CD14-positive monocyte (primary cell): ENCODE data around the gene SCN4A. TPM values are rescaled to one million over a fixed set of nuclear protein-coding genes. Genes with fewer than 3 reads are reported as not detected.

ENCODE experiments used
- DNase-seq, 3 donors: peaks; one replicate each; pipeline ENCODE4 v3.0.0-alpha.2; 2011 to 2022
- H2AFZ ChIP-seq: 2 replicates; pipeline ENCODE4 v1.6.0; 2012; ENCODE audit warnings: mild to moderate bottlenecking, low read depth, low read length, inconsistent platforms; ENCODE audit not compliant: insufficient read depth, poor library complexity, severe bottlenecking
- H3K27ac ChIP-seq, 2 donors: 1 replicate in 1 of 2; 2 replicates in 1 of 2; pipeline ENCODE4 v1.5.1; 2012 to 2013; ENCODE audit warnings: low read length in 2 of 2, control low read depth in 1 of 2, inconsistent platforms in 1 of 2, low read depth in 1 of 2, mild to moderate bottlenecking in 1 of 2
- H3K27me3 ChIP-seq, 2 donors: one replicate each; pipeline versions ENCODE4 v1.6.0 to v1.6.1; 2011 to 2013; ENCODE audit warnings: low read length in 2 of 2; ENCODE audit not compliant: control insufficient read depth in 2 of 2, insufficient read depth in 2 of 2
- H3K36me3 ChIP-seq, 2 donors: replicated peaks in 1 of 2; 1 replicate in 1 of 2; 2 replicates in 1 of 2; pipeline versions ENCODE4 v1.5.1 to v1.6.1; 2012 to 2013; ENCODE audit warnings: low read length in 2 of 2, control low read depth in 1 of 2, inconsistent platforms in 1 of 2, mild to moderate bottlenecking in 1 of 2; ENCODE audit not compliant: insufficient read depth in 2 of 2, control insufficient read depth in 1 of 2
- H3K4me1 ChIP-seq, 2 donors: 1 replicate in 1 of 2; 2 replicates in 1 of 2; pipeline versions ENCODE4 v1.5.1 to v1.6.1; 2012 to 2013; ENCODE audit warnings: low read length in 2 of 2, control low read depth in 1 of 2, inconsistent platforms in 1 of 2, mild to moderate bottlenecking in 1 of 2, moderate library complexity in 1 of 2; ENCODE audit not compliant: insufficient read depth in 2 of 2, control insufficient read depth in 1 of 2
- H3K4me2 ChIP-seq: replicated peaks from 2 replicates; pipeline ENCODE3; 2012; ENCODE audit warnings: low read length, moderate library complexity, mild to moderate bottlenecking; ENCODE audit not compliant: poor library complexity, severe bottlenecking; ENCODE audit errors: extremely low read depth
- H3K4me3 ChIP-seq, 3 experiments: fragments of 200-600 bp in 1 of 3; sonication (generic) in 1 of 3; replicated peaks in 1 of 3; 1 replicate in 2 of 3; 2 replicates in 1 of 3; pipeline ENCODE4 v1.5.1; 2011 to 2013; ENCODE audit warnings: low read length in 3 of 3, mild to moderate bottlenecking in 3 of 3, control low read depth in 2 of 3, low read depth in 2 of 3, inconsistent platforms in 1 of 3, moderate library complexity in 1 of 3
- H3K79me2 ChIP-seq: 2 replicates; pipeline ENCODE4 v1.6.0; 2012; ENCODE audit warnings: mild to moderate bottlenecking, control low read depth, inconsistent platforms, low read length, moderate library complexity; ENCODE audit not compliant: insufficient read depth
- H3K9ac ChIP-seq: 2 replicates; pipeline ENCODE4 v1.6.0; 2017; ENCODE audit warnings: low read length, mild to moderate bottlenecking; ENCODE audit not compliant: insufficient read depth, poor library complexity, severe bottlenecking
- H3K9me3 ChIP-seq, 2 donors: replicated peaks in 1 of 2; 1 replicate in 1 of 2; 2 replicates in 1 of 2; pipeline versions ENCODE4 v1.5.1 to v1.6.1; 2012 to 2013; ENCODE audit warnings: low read length in 2 of 2, control low read depth in 1 of 2; ENCODE audit not compliant: control insufficient read depth in 1 of 2, insufficient read depth in 1 of 2
- H4K20me1 ChIP-seq: 2 replicates; pipeline ENCODE4 v1.6.0; 2012; ENCODE audit warnings: mild to moderate bottlenecking, low read length, control low read depth, moderate library complexity; ENCODE audit not compliant: insufficient read depth
- H3K27ac Mint-ChIP-seq, 7 donors: one replicate each; pipeline ENCODE4 v1.8.0; 2020; ENCODE audit warnings: mild to moderate bottlenecking in 7 of 7, mixed read lengths in 7 of 7, moderate library complexity in 6 of 7, inconsistent platforms in 2 of 7
- H3K27me3 Mint-ChIP-seq, 3 donors: one replicate each; pipeline ENCODE4 v1.8.0; 2021 to 2022; ENCODE audit warnings: low read depth in 3 of 3, mild to moderate bottlenecking in 3 of 3, mixed read lengths in 3 of 3, moderate library complexity in 3 of 3, inconsistent platforms in 1 of 3
- H3K36me3 Mint-ChIP-seq, 2 donors: one replicate each; pipeline ENCODE4 v1.8.0; 2020; ENCODE audit warnings: mixed read lengths in 2 of 2, inconsistent platforms in 1 of 2, mild to moderate bottlenecking in 1 of 2
- H3K4me1 Mint-ChIP-seq: one replicate; pipeline ENCODE4 v1.8.0; 2020; ENCODE audit warnings: mild to moderate bottlenecking, mixed read lengths
- H3K4me3 Mint-ChIP-seq, 2 donors: one replicate each; pipeline ENCODE4 v1.8.0; 2020; ENCODE audit warnings: mild to moderate bottlenecking in 2 of 2, mixed read lengths in 2 of 2, moderate library complexity in 1 of 2
- H3K9me3 Mint-ChIP-seq, 7 donors: one replicate each; pipeline ENCODE4 v1.8.0; 2020 to 2022; ENCODE audit warnings: mixed read lengths in 7 of 7, mild to moderate bottlenecking in 6 of 7, moderate library complexity in 6 of 7, inconsistent platforms in 2 of 7
- WGBS: methylation state at CpG from one replicate; pipeline ENCODE4 v1.1.5; 2013; ENCODE audit warnings: missing lambda C conversion rate; ENCODE audit not compliant: insufficient coverage; 5-methylcytosine and 5-hydroxymethylcytosine counted together
- intact Hi-C, 2 donors: fragments of 100-400 bp; cut with micrococcal nuclease; formaldehyde crosslinking; loops; one replicate each; pipeline versions ENCODE4 v1.15.0 to v1.15.1; 2023
- polyA plus RNA-seq, 3 donors: library from polyadenylated mRNA; depleted of rRNA in 1 of 3; unstranded in 2 of 3; stranded (reverse) in 1 of 3; fragments of 300-500 nt in 2 of 3; fragments of >200 nt in 1 of 3; fragmentation: Illumina TruSeq in 2 of 3; gene quantifications; 1 replicate in 2 of 3; 2 replicates in 1 of 3; pipeline ENCODE4 v1.2.3, GENCODE V29; 2012 to 2021
- TF ChIP-seq, protein P1 (sequence below): fragments of 200-600 bp; IDR thresholded peaks from one replicate; pipeline ENCODE4 v1.8.0; 2022; ENCODE audit warnings: antibody characterized with exemption, mild to moderate bottlenecking

The SCN4A gene
- polyA plus RNA-seq, 3 donors, result not detected

DNA sequence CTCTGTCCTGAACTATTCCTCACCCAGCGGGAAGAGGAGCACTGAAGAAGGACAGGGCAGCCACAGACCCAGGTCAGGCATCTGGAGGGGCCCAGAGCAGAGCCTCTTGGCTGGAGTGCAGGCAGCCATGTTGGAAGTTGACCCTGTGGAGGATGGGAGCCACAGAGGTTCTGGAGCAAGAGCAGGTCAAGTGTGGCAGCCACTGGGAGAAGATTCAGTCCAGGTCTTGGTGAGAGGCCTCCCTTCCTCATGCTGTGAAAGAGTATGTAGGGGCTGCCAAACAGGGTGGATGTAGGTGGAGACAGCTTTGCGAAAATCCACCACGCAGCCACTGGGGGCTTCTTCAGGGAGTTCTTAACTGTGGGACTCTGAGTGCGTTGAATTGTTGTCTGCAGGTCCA, 40.0 kb downstream of the SCN4A start:
- Histone ChIP-seq H3K9me3 (no peaks in the 10 kb centered on the region), H4K20me1 (no peaks in the 10 kb centered on the region), H2AFZ (peak overlapping the region; percentile 78), H3K36me3 (peaks cover 0 to 8% of the 10 kb centered on the region in 2 donors), H3K27me3 (no peaks in the 10 kb centered on the region), H3K9ac (no peak overlapping the region), H3K4me3 (no peak overlapping the region), H3K79me2 (no peaks in the 10 kb centered on the region), H3K4me2 (no peak overlapping the region), H3K27ac (no peak overlapping the region), H3K4me1 (peaks cover 30 to 37% of the 10 kb centered on the region in 2 donors)
- Mint-ChIP-seq H3K4me3 (peak overlapping the region; percentile 39 to 66), H3K36me3 (peaks cover 4 to 5% of the 10 kb centered on the region in 2 donors), H3K4me1 (peaks cover 33% of the 10 kb centered on the region), H3K27ac (peak overlapping the region in 1 of 7 donors; percentile 60), H3K9me3 (peaks cover 0 to 2% (median 0%) of the 10 kb centered on the region in 7 donors), H3K27me3 (peaks cover 4 to 16% (median 9%) of the 10 kb centered on the region in 3 donors)
- intact Hi-C loops, result no loop called here
- no peak for DNase-seq
- TF ChIP-seq, protein P1, sequence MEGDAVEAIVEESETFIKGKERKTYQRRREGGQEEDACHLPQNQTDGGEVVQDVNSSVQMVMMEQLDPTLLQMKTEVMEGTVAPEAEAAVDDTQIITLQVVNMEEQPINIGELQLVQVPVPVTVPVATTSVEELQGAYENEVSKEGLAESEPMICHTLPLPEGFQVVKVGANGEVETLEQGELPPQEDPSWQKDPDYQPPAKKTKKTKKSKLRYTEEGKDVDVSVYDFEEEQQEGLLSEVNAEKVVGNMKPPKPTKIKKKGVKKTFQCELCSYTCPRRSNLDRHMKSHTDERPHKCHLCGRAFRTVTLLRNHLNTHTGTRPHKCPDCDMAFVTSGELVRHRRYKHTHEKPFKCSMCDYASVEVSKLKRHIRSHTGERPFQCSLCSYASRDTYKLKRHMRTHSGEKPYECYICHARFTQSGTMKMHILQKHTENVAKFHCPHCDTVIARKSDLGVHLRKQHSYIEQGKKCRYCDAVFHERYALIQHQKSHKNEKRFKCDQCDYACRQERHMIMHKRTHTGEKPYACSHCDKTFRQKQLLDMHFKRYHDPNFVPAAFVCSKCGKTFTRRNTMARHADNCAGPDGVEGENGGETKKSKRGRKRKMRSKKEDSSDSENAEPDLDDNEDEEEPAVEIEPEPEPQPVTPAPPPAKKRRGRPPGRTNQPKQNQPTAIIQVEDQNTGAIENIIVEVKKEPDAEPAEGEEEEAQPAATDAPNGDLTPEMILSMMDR, result no peak
- 87% methylated on average over 4 of the region's 4 CpGs for WGBS

DNA sequence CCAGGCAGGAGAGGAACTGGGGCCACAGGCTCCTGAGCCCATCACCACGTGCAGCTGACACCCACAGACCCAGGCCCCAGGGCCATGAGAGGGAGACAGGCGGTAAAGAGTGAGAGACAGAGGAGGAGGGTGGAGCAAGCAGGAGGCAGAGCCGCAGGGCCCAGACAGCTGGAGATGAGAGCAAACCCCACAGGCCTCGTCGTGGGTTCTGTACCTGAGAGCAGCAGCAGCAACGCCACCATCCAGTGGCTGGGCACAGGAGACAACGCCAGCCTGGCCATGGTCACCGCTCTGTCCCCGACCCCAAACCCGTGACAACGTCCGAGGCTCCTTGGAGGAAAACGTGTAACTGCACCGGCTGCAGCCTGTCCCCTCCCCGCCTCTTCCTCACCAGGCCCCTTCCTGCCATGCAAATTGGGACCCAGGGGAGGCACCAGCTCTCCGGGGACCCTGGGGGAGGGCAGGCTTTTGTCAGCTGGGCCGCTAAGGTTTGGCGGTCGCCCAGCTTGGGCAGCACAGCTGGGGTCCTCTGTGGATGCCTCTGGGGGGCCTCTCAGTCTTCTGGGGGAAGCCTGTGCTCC, 40.6 kb downstream of the SCN4A start, which contains the start of gene CD79B:
TSS of gene CD79B (minus strand) at position 351 of the 581 bp plus-strand sequence. CDS start at position 281, 70 bp downstream.
- Histone ChIP-seq H3K4me1 (peaks cover 30 to 37% of the 10 kb centered on the region in 2 donors), H4K20me1 (no peaks in the 10 kb centered on the region), H3K36me3 (peaks cover 0 to 8% of the 10 kb centered on the region in 2 donors), H3K79me2 (no peaks in the 10 kb centered on the region), H3K27ac (peak within 1 kb of the TSS in 1 of 2 donors; percentile 9), H3K9me3 (no peaks in the 10 kb centered on the region), H3K27me3 (no peaks in the 10 kb centered on the region), H3K4me2 (peak within 1 kb of the TSS; percentile 62), H2AFZ (peak within 1 kb of the TSS; percentile 78), H3K4me3 (peak within 1 kb of the TSS; percentile 11 to 62 (median 35)), H3K9ac (peak within 1 kb of the TSS; percentile 10)
- peak within 1 kb of the TSS in 6 of 7 donors; percentile 8 to 80 (median 59) for H3K27ac Mint-ChIP-seq
- intact Hi-C loops, result no loop called here
- peak within 1 kb of the TSS; percentile 73 to 90 for H3K4me3 Mint-ChIP-seq
- TF ChIP-seq, protein P1, result no peak
- DNase-seq, result peak in 1 of 3 donors; percentile 13
- WGBS, result 1% methylated on average over 18 of the region's 19 CpGs
- H3K9me3 Mint-ChIP-seq, result peaks cover 0 to 2% (median 0%) of the 10 kb centered on the region in 7 donors
- H3K27me3 Mint-ChIP-seq, result peaks cover 4 to 16% (median 9%) of the 10 kb centered on the region in 3 donors
- H3K36me3 Mint-ChIP-seq, result peaks cover 4 to 5% of the 10 kb centered on the region in 2 donors
- H3K4me1 Mint-ChIP-seq, result peaks cover 33% of the 10 kb centered on the region
